Stimulated activated naive CD8-positive, alpha-beta T cell treated with anti-CD3 and anti-CD28 coated beads, Interleukin-15, Interleukin-2, amounts not matched to agents 100 ng/mL and 50 ng/mL, for 24 hours (primary cell): Measurements from ENCODE around the gene CUEDC2.

Experiments
- H3K27ac Mint-ChIP-seq: one replicate; pipeline ENCODE4 v1.8.0; 2021; ENCODE audit warnings: mild to moderate bottlenecking, mixed read lengths
- H3K27me3 Mint-ChIP-seq: one replicate; pipeline ENCODE4 v1.8.0; 2021; ENCODE audit warnings: mixed read lengths
- H3K36me3 Mint-ChIP-seq: one replicate; pipeline ENCODE4 v1.8.0; 2021; ENCODE audit warnings: low read depth, mixed read lengths
- H3K4me1 Mint-ChIP-seq: one replicate; pipeline ENCODE4 v1.8.0; 2021; ENCODE audit warnings: low read depth, mixed read lengths
- H3K4me3 Mint-ChIP-seq: one replicate; pipeline ENCODE4 v1.8.0; 2021; ENCODE audit warnings: mild to moderate bottlenecking, mixed read lengths
- H3K9me3 Mint-ChIP-seq: one replicate; pipeline ENCODE4 v1.8.0; 2021; ENCODE audit warnings: mixed read lengths

CUEDC2 gene

DNA sequence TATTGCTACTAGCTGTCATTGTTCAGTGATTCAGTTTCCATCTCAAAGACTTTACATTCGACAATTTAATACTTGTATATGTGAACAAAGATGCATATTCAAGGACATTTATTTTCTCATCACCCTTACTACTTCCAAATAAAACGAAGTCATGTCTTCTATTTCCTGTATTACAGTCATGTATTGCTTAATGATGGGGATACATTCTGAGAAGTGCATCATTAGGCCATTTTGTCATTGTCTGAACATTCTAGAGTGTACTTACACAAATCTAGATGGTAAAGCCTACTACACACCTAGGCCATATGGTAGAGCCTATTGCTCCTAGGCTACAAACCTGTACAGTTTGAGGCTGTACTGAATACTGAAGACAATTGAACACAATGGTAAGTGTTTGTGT, 12.5 kb upstream of the CUEDC2 start:
- Mint-ChIP-seq H3K27me3 (no peaks in the 10 kb centered on the region), H3K36me3 (no peaks in the 10 kb centered on the region), H3K27ac (no peak overlapping the region), H3K4me3 (no peak overlapping the region), H3K9me3 (no peaks in the 10 kb centered on the region), H3K4me1 (peaks cover 14% of the 10 kb centered on the region)

DNA sequence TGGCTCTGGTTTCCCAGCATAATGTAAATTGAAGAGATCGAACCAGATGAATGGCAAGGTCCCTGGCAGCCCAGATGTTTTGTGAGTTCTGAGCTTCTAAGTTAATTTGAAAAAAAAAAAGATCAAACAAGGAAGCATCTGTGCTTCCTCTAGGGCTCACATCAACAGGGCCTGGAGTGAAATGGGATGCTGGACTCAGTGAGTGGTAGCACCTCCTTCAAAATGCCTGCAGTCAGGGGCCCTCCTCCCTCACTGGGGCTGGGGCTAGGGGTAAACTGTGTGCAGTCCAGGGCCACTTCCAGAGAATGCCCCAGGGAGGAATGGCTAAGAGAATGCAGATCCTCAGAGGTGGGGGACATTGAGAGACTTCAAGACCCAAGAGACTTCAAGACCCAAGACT, 6.0 kb upstream of the CUEDC2 start:
- H3K27ac Mint-ChIP-seq = no peak overlapping the region
- peaks cover 49% of the 10 kb centered on the region for H3K4me1 Mint-ChIP-seq
- peaks cover 15% of the 10 kb centered on the region for H3K36me3 Mint-ChIP-seq
- H3K27me3 Mint-ChIP-seq = no peaks in the 10 kb centered on the region
- peak overlapping the region; percentile 86 for H3K4me3 Mint-ChIP-seq
- no peaks in the 10 kb centered on the region for H3K9me3 Mint-ChIP-seq

DNA sequence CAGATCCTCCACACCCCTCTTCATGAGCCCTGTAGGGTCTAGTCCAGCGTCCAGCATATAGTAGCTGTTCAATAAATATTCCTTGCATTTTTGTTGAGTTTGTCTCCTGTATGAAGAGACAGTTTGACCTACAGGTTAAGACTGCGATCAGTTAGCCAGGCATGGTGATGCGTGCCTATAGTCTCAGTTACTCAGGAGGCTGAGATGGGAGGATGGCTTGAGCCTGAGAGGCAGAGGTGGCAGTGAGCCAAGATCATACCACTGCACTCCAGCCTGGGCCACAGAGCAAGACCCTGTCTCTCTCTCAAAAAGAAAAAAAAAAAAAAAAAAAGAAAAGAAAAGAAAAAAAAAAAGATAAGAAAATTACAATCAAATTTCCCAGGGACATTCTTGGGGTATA, 5.1 kb upstream of the CUEDC2 start:
- no peaks in the 10 kb centered on the region for H3K9me3 Mint-ChIP-seq
- peaks cover 15% of the 10 kb centered on the region for H3K36me3 Mint-ChIP-seq
- no peaks in the 10 kb centered on the region for H3K27me3 Mint-ChIP-seq
- H3K4me3 Mint-ChIP-seq = peak overlapping the region; percentile 86
- peak overlapping the region; percentile 23 for H3K27ac Mint-ChIP-seq
- peaks cover 53% of the 10 kb centered on the region for H3K4me1 Mint-ChIP-seq

DNA sequence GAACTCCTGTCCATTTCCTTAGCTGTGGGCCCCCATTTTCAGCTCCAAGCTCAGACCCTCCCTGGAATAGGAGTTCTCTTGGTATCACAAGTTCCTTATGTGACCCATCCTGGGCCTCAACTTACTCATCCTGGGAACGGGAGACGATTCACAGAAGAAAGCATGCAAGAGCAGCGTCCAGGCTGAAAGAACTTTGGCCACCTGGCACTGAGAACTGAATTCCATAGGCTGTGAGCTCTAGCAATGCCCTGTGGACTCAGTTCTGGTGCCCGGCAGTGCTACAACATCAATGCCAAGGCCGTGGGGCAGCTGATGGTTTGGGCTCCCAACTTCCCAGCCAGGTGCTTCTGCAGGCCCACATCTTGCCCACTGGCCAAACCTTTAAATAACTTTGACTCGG, 3.9 kb upstream of the CUEDC2 start:
- Mint-ChIP-seq H3K4me1 (peaks cover 61% of the 10 kb centered on the region), H3K27ac (peak overlapping the region; percentile 83), H3K4me3 (peak overlapping the region; percentile 86), H3K36me3 (peaks cover 20% of the 10 kb centered on the region), H3K9me3 (no peaks in the 10 kb centered on the region), H3K27me3 (no peaks in the 10 kb centered on the region)

DNA sequence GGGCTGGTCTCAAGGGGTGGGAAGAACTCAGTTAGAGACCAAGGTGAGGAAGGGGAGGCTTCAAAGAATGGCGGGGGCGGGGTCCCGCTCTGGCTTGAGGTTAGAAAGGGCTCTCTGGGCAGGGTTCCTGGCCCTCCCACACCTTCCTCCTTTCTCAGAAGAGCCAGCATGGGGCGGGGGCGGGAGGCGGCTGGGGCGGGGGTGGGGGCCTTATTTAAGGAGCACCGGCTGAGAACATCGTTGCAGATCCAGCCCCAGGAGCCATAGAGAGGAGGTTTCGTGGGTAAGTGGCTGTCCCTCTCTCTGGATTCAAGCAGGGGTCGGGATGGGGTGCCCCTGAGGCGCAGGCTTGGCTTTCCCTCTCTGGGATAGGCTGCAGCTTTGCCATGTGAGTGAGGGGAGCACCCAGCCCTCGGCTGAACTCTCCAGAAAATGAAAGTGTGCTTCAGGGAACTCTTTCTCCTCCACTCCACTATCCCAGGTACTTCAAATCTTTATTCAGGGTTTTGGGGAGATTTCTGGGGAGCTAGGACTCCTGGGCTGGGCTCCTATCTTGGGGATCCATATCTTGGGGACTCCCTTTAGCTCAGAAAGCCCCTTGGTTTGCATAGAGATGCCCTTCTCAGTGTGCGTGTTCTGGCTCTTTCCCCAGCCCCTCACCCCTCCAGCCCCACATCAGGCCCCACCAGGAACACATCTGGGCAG, 3.3 kb upstream of the CUEDC2 start:
- Mint-ChIP-seq H3K4me3 (peak overlapping the region; percentile 86), H3K27me3 (no peaks in the 10 kb centered on the region), H3K27ac (peak overlapping the region; percentile 83), H3K4me1 (peaks cover 60% of the 10 kb centered on the region), H3K36me3 (peaks cover 20% of the 10 kb centered on the region), H3K9me3 (no peaks in the 10 kb centered on the region)

DNA sequence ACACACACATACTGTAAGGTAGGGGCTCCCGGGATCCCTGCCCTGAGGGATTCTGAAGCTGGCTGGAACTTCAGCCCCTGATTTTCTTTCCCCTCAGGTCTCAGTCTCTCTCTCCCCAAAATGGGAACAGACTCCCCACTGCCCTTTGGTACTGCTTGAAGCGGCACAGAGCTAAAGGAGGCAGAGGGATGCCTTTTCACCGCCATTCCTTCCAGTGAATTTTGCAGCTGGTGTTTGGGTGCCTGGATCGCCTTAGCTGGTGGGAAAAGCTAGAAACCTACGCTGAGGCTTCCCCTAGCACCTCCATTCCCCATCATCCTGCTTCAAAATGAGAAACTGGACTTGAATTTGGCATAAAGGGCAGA, 2.7 kb upstream of the CUEDC2 start:
- Mint-ChIP-seq H3K4me1 (peaks cover 58% of the 10 kb centered on the region), H3K27ac (peak overlapping the region; percentile 83), H3K36me3 (peaks cover 20% of the 10 kb centered on the region), H3K27me3 (no peaks in the 10 kb centered on the region), H3K4me3 (peak overlapping the region; percentile 86), H3K9me3 (no peaks in the 10 kb centered on the region)

DNA sequence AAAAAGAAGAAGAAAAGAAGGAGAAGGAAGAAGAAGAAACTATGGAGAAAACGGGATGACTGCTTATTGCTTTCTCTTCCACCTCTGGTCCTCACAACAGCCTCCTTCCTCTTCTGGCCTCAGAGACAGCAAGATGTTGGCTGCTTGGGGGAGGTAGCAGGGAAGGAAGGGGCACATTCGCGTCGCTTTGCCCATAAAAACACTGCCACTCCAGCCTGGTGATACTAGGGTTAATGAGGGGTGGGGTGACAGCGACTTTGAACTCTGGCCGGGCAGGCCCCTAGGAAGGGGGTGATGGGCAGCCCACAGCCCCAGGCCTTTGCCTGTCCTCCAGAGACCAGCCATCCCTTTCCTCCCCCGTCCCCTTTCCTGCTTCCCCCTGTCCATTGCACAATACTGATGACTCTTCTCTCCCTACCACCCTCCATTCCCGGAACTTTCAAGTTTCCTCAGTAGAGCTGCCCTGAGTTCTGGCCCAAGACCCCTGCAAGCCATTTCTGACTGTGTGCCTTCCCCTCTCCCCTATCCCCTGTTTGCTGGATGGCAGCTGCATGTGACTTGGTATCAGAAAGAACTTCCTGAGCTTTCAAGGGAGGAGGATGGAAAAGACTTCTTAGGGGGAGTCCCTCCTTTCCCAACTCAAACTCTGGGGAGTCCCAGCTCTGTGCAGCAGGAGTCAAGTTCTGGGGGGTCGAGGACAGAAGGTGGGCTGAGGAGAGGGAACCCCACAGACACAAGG, 2.2 kb upstream of the CUEDC2 start:
- H3K4me1 Mint-ChIP-seq = peaks cover 58% of the 10 kb centered on the region
- peaks cover 20% of the 10 kb centered on the region for H3K36me3 Mint-ChIP-seq
- no peaks in the 10 kb centered on the region for H3K9me3 Mint-ChIP-seq

DNA sequence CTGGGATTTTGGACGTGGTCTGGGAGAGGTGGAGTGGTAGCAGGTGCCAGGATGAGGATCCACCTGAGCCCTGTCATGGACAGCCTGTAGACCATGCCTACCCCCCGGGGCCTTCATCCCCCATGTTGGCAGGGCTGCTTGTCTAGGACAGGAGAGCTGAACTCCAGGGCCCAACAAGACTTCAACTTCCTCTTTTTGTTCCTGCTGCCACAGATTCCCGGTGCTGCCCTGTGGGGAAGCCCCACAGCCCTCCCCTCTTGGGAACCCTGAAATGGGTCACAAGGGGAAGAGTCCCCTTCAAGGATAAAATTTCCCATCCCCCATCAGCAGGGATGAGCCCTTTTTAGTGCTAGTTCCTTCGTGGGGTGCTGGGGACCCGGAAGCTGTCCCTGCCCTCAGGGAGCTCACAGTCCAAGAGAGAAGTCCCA, 1.3 kb upstream of the CUEDC2 start:
- Mint-ChIP-seq H3K36me3 (peaks cover 20% of the 10 kb centered on the region), H3K4me3 (peak overlapping the region; percentile 92), H3K4me1 (peaks cover 58% of the 10 kb centered on the region), H3K27ac (peak overlapping the region; percentile 98), H3K9me3 (no peaks in the 10 kb centered on the region), H3K27me3 (no peaks in the 10 kb centered on the region)

More for the DNA sequence above, 2.2 kb upstream of the CUEDC2 start:
- no peaks in the 10 kb centered on the region for H3K27me3 Mint-ChIP-seq
- peak overlapping the region; percentile 86 for H3K4me3 Mint-ChIP-seq
- H3K27ac Mint-ChIP-seq = peak overlapping the region; percentile 83

DNA sequence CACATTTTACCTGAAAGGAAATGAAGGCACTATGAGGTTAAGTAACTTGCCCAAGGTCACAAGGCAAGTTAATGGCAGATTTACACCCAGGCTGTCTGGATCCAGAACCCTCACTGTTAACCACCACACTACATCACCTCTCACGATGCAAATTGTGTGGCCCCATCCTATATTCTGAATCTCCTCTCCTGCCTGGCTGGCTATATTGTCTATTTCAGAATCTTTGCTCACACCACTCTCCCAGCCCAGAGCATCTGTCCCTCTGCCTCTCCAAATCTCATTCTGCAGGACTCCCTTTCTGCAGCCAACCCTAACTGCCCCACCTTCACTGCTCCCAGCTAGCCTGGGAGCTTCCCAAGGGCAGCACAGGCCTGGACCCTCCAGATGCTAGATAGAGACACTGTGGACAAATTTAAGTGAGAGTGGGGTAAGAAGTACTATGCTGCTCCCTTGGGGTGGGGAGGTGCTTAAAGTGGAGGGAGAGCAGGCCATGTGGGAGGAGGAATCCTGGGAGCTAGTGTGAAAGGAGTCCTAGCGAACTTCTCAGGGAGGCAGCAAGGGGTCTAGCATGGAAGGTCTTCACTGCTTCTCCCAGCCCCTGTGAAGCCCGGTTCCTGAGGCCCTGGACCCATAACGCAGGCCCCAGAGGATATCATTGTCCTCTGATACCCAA, 786 bp downstream of the CUEDC2 start:
- Mint-ChIP-seq H3K36me3 (peaks cover 8% of the 10 kb centered on the region), H3K9me3 (no peaks in the 10 kb centered on the region), H3K4me3 (peak overlapping the region; percentile 92), H3K4me1 (peaks cover 53% of the 10 kb centered on the region), H3K27me3 (no peaks in the 10 kb centered on the region), H3K27ac (peak overlapping the region; percentile 98)

DNA sequence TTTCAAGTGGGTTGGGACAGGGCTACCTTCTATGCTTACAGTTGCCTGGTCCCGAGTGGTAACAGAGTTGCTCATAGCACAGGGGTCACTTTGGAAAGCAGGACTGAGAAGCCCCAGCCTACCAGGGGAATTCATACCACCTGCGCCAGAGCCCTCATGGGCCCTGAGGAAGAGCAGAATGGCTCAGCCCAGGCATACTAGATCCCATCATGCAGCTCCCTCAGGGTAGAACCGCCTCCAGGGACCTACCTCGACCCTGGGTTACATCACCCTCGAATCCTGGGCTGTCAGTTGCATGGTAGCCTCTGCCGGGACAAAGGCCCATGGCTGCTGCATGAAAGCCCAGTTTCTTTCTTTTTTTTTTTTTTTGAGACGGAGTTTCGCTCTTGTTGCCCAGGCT, 2.9 kb downstream of the CUEDC2 start:
- H3K4me1 Mint-ChIP-seq = peaks cover 42% of the 10 kb centered on the region

DNA sequence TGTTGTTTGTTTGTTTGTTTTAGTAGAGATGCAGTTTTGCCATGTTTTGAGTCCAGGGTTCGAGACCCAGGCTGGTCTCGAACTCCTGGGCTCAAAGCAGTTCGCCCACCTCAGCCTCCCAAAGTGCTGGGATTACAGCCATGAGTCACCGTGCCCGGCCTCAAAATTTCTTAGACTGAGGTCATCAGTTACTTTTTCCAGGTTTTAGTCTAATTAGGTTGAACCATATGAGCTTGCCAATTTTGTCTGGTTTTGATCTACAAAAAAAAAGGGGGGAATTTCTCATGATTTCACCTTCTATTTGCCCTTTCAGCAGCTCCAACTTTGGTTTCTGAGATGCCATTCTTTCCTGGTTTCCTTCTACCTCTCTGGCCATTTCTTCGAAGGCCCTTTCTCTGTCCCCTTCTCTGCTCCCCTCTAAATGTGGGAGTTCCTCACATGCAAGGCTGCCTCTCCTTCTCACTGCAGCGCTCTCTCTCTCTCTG, 5.5 kb downstream of the CUEDC2 start:
- H3K36me3 Mint-ChIP-seq = peaks cover 10% of the 10 kb centered on the region
- H3K9me3 Mint-ChIP-seq = no peaks in the 10 kb centered on the region
- peak overlapping the region; percentile 72 for H3K27ac Mint-ChIP-seq
- H3K4me3 Mint-ChIP-seq = no peak overlapping the region
- H3K27me3 Mint-ChIP-seq = no peaks in the 10 kb centered on the region
- peaks cover 40% of the 10 kb centered on the region for H3K4me1 Mint-ChIP-seq

More for the DNA sequence above, 2.9 kb downstream of the CUEDC2 start:
- H3K36me3 Mint-ChIP-seq = peaks cover 10% of the 10 kb centered on the region
- H3K4me3 Mint-ChIP-seq = no peak overlapping the region
- H3K27ac Mint-ChIP-seq = no peak overlapping the region
- H3K9me3 Mint-ChIP-seq = no peaks in the 10 kb centered on the region
- no peaks in the 10 kb centered on the region for H3K27me3 Mint-ChIP-seq

DNA sequence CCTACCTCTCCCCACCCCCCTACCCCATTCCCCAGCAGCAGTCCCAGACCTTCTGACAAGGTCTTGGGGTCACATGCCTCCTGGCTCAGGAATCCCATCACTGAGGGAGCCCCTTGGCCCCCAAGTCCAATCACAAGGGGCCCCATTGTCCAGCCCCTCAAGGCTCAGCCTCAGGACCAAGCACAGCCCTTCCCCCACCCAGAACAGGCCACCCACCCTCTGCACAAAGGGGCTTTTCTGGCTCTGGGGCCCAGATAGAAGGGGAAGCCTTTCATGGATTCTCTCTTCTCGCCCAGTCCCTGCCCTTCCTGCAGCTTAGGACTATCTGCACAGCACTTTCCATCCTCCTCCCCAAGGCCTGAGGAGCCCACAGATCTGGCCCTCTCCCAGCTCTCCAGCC, 6.9 kb downstream of the CUEDC2 start:
- H3K4me1 Mint-ChIP-seq = peaks cover 40% of the 10 kb centered on the region
- no peaks in the 10 kb centered on the region for H3K27me3 Mint-ChIP-seq
- peaks cover 5% of the 10 kb centered on the region for H3K36me3 Mint-ChIP-seq
- H3K9me3 Mint-ChIP-seq = no peaks in the 10 kb centered on the region
- no peak overlapping the region for H3K4me3 Mint-ChIP-seq
- no peak overlapping the region for H3K27ac Mint-ChIP-seq

DNA sequence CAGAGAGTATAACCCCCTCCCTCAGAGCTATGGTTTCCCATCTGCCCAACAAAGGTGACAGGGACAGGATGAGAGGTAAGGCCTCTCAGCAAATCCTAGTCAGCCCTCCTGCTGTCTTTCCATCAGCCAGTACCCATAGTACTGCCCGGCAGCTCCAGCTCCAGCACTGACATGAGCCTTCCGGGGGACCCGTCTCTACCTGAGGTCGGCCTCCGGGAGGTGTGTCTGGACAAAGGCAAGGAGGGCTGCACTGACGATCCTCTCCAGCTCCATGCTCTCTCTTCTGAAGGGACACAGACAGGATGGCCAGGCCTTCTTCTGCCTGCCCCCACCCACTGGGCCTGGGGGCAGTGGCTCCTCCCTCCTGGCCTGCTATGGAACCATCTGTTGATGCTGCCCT, 7.5 kb downstream of the CUEDC2 start:
- Mint-ChIP-seq H3K4me3 (no peak overlapping the region), H3K27me3 (no peaks in the 10 kb centered on the region), H3K36me3 (peaks cover 5% of the 10 kb centered on the region), H3K4me1 (peaks cover 45% of the 10 kb centered on the region), H3K27ac (no peak overlapping the region), H3K9me3 (no peaks in the 10 kb centered on the region)

DNA sequence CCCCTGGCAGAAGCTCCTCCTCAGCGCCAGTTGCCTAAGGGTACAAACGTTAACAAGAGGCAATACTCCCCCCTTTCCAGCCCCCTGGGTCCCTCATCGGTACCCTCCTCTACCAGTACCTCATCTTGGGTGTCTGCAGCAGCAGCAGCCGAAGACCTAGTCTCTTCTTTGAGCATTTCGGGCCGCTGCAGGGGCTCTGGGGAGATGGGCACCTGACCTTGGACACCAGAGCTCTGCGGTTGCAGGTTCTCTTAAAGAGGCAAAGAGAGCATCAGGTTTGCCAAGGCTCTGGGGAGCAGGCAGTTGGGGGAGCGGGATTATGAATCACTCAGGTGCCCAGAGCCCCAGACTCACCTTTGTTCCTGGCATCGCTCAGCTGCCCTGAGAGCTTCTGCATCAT, 8.2 kb downstream of the CUEDC2 start:
- no peak overlapping the region for H3K27ac Mint-ChIP-seq
- H3K27me3 Mint-ChIP-seq = no peaks in the 10 kb centered on the region
- H3K9me3 Mint-ChIP-seq = no peaks in the 10 kb centered on the region
- peaks cover 5% of the 10 kb centered on the region for H3K36me3 Mint-ChIP-seq
- peaks cover 53% of the 10 kb centered on the region for H3K4me1 Mint-ChIP-seq
- no peak overlapping the region for H3K4me3 Mint-ChIP-seq

DNA sequence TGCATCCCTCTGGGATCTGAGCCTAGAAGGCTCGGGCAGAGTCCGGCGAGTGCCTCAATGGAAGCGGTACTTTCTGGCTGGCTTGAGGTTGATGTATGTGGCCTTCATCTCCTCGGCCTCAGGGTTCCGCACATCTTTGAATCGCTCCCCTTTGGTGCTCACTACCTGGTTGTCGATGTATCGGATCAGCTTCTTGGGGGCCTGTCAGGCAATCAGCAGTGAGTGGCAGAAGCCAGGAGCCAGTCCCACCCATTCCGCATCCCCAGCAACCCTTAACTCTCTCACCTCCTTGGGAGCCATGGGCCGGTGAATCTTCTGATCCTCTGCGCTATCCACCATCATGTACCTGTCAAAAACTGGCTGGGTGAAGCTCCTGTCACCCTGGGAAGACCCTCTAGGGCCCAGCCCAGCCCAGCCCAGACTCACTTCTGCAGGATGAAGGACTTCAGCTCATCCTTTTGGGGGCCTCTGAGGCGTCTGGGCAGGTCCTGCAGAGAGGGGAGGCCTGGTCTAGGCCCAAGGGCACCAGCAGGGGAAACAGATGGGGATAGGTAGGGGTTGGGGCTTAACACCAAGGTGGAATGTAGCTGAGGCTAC, 8.9 kb downstream of the CUEDC2 start:
- H3K27ac Mint-ChIP-seq = no peak overlapping the region
- peaks cover under 1% of the 10 kb centered on the region for H3K27me3 Mint-ChIP-seq
- H3K4me3 Mint-ChIP-seq = peak overlapping the region; percentile 97
- peaks cover 55% of the 10 kb centered on the region for H3K4me1 Mint-ChIP-seq
- peaks cover 5% of the 10 kb centered on the region for H3K36me3 Mint-ChIP-seq
- no peaks in the 10 kb centered on the region for H3K9me3 Mint-ChIP-seq
